Measurements from ENCODE around the gene MOXD1. TPM values are rescaled to one million over a fixed set of nuclear protein-coding genes. Genes with fewer than 3 reads are reported as not detected.

The MOXD1 gene
- not detected for total RNA-seq

- Mint-ChIP-seq H3K4me3 (peak within 1 kb of the TSS; percentile 63), H3K27ac (no peak within 1 kb of the TSS), H3K9me3 (peaks cover 1% of the 10 kb centered on the region), H3K27me3 (peaks cover 85% of the 10 kb centered on the region), H3K4me1 (peaks cover 20% of the 10 kb centered on the region), H3K36me3 (no peaks in the 10 kb centered on the region)
- DNase-seq = peak; percentile 29
These were observed at the start of gene MOXD1 for GRCh38 chr6:132400883-132401617. TSS of gene MOXD1 (minus strand) at chr6:132401475. CDS start at chr6:132401426, 49 bp downstream.

DNA sequence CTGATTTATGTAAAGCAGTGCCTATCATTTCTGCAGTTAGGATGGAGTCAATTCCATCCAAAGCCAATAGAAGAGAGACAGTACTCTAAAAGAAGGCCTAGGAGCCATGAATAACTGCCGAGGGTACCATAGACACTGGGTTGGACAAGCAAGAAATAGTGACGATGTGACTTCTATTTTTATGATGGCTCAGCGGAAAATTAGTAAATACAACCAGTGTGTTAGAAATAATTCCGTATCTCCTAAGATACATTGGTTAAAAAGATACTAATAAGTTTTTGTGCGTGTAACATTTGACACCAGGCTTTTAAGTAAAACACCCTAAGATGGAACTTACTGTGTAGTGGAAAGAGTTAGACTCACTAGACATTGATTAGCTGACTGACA, 45.6 kb upstream of the MOXD1 start:
- Mint-ChIP-seq H3K4me3 (no peak overlapping the region), H3K27ac (no peak overlapping the region)

DNA sequence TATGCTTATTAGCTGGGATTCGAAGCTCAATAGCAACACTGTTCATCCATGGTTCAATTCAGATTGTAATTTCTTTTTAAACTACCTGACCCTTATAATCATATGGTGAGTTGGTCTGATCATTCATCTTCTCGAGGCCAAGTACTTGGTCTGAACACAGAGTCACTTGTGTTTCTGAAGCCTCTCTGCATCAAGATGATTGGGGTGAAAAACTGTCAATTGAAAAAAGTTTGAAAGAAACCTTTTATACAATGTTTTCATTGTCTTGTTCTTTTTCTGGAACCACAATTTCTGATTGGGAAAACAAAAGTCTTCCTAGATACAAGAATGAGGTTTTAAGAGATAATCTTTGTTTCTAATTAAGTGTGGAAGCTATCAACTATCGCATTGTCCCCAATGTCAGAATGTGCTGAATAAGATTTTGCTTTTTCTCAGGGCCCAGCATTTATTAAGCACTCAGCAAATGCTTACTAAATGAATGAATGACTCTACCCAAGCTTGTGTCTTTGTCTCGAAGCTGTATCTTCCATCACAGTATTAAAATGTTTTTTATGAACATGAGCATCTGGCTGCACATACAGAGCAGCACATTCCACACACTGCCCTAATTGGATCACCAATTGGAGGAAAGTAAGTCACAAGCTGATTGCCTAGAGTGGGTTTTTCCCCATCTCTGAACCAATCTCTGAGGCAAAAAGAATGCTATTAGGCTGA, 45.0 kb upstream of the MOXD1 start:
- no peaks in the 10 kb centered on the region for H3K4me1 Mint-ChIP-seq
- H3K27ac Mint-ChIP-seq = no peak overlapping the region
- H3K27me3 Mint-ChIP-seq = no peaks in the 10 kb centered on the region
- no peak overlapping the region for H3K4me3 Mint-ChIP-seq
- peaks cover 9% of the 10 kb centered on the region for H3K36me3 Mint-ChIP-seq
- DNase-seq = no peak
- H3K9me3 Mint-ChIP-seq = peaks cover 6% of the 10 kb centered on the region

More for the DNA sequence above, 45.6 kb upstream of the MOXD1 start:
- Mint-ChIP-seq H3K9me3 (peaks cover 2% of the 10 kb centered on the region), H3K4me1 (no peaks in the 10 kb centered on the region), H3K36me3 (peaks cover 9% of the 10 kb centered on the region), H3K27me3 (no peaks in the 10 kb centered on the region)
- no peak for DNase-seq

DNA sequence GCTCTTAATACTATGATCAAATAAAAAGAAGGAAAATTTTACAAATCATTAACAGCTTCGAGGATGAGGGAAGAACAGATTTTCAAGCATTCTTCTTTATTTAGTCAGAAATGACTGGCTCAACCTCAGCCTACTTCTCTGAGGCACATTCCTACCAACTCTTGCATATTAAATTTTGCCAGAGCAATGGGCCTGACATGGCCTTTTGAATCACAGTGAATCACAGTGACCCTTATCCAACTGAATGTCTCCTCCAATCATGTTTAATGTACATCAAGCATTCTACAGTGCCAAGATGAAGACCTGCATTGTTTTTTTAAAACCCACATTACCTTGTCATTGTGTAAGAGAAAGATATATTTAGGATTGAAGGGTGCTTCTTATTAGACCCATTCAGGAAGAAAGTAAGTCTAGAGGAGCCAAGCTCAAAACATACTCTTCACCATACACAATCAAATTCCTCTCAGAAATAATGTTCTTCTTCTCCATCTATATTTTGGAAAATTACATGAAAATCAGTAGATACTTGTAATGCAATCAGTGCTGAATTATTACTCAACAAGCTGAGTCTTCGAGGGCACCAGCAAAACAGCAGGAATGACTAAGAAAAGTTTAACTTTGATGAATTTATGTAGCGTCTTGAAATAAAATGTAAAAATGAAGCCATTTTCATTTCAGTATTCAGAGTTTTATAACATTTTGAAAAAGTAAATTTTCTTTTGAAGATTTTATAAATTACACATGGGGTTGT, 44.1 kb upstream of the MOXD1 start:
- Mint-ChIP-seq H3K4me1 (no peaks in the 10 kb centered on the region), H3K27me3 (no peaks in the 10 kb centered on the region), H3K9me3 (peaks cover 8% of the 10 kb centered on the region), H3K4me3 (no peak overlapping the region), H3K36me3 (peaks cover 4% of the 10 kb centered on the region), H3K27ac (no peak overlapping the region)
- no peak for DNase-seq

- peaks cover 8% of the 10 kb centered on the region for H3K9me3 Mint-ChIP-seq
- H3K4me1 Mint-ChIP-seq = no peaks in the 10 kb centered on the region
- H3K4me3 Mint-ChIP-seq = no peak overlapping the region
- DNase-seq = no peak
- H3K27me3 Mint-ChIP-seq = no peaks in the 10 kb centered on the region
- no peak overlapping the region for H3K27ac Mint-ChIP-seq
- H3K36me3 Mint-ChIP-seq = no peaks in the 10 kb centered on the region
These were observed 41.9 kb upstream of the MOXD1 start for GRCh38 chr6:132443206-132443605.

DNA sequence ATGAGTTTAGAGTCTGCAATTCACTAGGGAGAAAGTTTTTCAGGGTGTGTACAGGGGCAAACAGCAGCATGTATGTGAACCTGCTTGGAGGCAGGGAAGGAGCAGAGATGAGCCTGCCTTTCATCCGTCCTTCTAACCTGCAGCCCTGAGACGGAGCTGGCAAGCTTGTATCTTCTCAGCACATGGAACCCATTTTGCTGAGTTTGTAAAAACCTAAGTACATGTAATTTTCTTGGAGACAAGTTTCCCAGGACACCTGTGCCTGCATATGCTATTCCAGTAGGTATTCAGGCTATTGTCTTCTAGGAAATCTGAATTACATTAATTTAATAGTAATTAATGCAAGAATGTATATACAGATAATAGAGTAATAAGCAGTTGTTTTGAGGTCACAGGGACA, 28.8 kb upstream of the MOXD1 start:
- no peaks in the 10 kb centered on the region for H3K4me1 Mint-ChIP-seq
- no peak overlapping the region for H3K4me3 Mint-ChIP-seq
- peaks cover 55% of the 10 kb centered on the region for H3K27me3 Mint-ChIP-seq
- H3K27ac Mint-ChIP-seq = no peak overlapping the region
- no peak for DNase-seq
- no peaks in the 10 kb centered on the region for H3K36me3 Mint-ChIP-seq
- H3K9me3 Mint-ChIP-seq = peaks cover 5% of the 10 kb centered on the region

DNA sequence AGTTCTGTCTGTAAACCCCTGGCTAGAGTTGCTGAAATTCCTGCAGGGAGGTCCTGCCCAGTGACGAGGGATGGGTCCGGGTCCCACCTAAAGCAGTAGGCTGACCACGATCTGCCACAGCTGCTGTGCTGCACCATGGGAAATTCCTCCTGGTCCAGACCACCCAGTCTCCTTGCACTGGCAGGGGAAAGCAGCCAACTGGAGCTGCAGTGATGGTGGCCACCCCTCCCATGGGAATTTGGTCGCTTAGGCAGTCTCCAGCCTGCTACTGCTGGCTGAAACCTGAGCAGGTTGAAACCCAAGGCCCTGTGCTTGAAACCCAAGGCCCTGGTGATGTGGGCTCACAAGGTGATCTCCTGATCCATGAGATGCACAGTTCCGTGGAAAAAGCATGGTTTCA, 23.9 kb upstream of the MOXD1 start:
- Mint-ChIP-seq H3K27ac (no peak overlapping the region), H3K4me1 (no peaks in the 10 kb centered on the region), H3K27me3 (peaks cover 42% of the 10 kb centered on the region), H3K4me3 (no peak overlapping the region), H3K9me3 (peaks cover 25% of the 10 kb centered on the region), H3K36me3 (no peaks in the 10 kb centered on the region)
- DNase-seq = no peak

- DNase-seq = no peak
- Mint-ChIP-seq H3K4me3 (no peak overlapping the region), H3K36me3 (no peaks in the 10 kb centered on the region), H3K9me3 (peaks cover 25% of the 10 kb centered on the region), H3K27ac (no peak overlapping the region), H3K27me3 (peaks cover 33% of the 10 kb centered on the region), H3K4me1 (no peaks in the 10 kb centered on the region)
These were observed 22.6 kb upstream of the MOXD1 start for GRCh38 chr6:132423839-132424238.

- Mint-ChIP-seq H3K4me1 (no peaks in the 10 kb centered on the region), H3K9me3 (peaks cover 24% of the 10 kb centered on the region), H3K27ac (no peak overlapping the region), H3K27me3 (peaks cover 30% of the 10 kb centered on the region), H3K4me3 (no peak overlapping the region), H3K36me3 (no peaks in the 10 kb centered on the region)
- no peak for DNase-seq
These were observed 17.1 kb upstream of the MOXD1 start for GRCh38 chr6:132418235-132418965.

DNA sequence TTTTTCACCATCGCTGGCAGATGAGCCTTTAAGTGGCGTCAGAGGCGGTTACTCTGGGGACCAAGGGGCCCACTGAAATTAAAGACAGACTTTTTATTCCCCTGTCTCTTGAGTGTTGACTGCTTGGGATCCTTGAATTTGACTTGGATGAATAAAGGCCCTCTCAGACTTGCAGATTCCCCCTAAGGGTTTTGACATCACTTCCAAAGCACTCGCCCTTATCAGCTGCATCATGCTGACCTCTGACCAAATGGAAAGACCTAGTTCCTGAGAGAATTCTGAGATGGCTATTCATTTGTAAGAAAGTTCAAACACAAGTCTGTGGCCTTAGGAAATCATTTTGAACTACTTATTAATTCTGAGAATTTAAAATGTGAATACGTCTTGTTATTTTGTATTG, 13.5 kb upstream of the MOXD1 start:
- no peak overlapping the region for H3K4me3 Mint-ChIP-seq
- DNase-seq = no peak
- H3K27me3 Mint-ChIP-seq = peaks cover 38% of the 10 kb centered on the region
- no peaks in the 10 kb centered on the region for H3K36me3 Mint-ChIP-seq
- H3K9me3 Mint-ChIP-seq = peaks cover 6% of the 10 kb centered on the region
- H3K4me1 Mint-ChIP-seq = no peaks in the 10 kb centered on the region
- H3K27ac Mint-ChIP-seq = no peak overlapping the region

GRCh38 chr6:132414322-132414721, 13.0 kb upstream of the MOXD1 start:
- Mint-ChIP-seq H3K4me1 (no peaks in the 10 kb centered on the region), H3K27ac (no peak overlapping the region), H3K36me3 (no peaks in the 10 kb centered on the region), H3K4me3 (no peak overlapping the region), H3K27me3 (peaks cover 39% of the 10 kb centered on the region), H3K9me3 (peaks cover 6% of the 10 kb centered on the region)
- DNase-seq = no peak

GRCh38 chr6:132413499-132413802, 12.2 kb upstream of the MOXD1 start:
- H3K4me3 Mint-ChIP-seq = no peak overlapping the region
- no peaks in the 10 kb centered on the region for H3K36me3 Mint-ChIP-seq
- DNase-seq = no peak
- H3K9me3 Mint-ChIP-seq = peaks cover 6% of the 10 kb centered on the region
- no peak overlapping the region for H3K27ac Mint-ChIP-seq
- no peaks in the 10 kb centered on the region for H3K4me1 Mint-ChIP-seq
- H3K27me3 Mint-ChIP-seq = peaks cover 46% of the 10 kb centered on the region

DNA sequence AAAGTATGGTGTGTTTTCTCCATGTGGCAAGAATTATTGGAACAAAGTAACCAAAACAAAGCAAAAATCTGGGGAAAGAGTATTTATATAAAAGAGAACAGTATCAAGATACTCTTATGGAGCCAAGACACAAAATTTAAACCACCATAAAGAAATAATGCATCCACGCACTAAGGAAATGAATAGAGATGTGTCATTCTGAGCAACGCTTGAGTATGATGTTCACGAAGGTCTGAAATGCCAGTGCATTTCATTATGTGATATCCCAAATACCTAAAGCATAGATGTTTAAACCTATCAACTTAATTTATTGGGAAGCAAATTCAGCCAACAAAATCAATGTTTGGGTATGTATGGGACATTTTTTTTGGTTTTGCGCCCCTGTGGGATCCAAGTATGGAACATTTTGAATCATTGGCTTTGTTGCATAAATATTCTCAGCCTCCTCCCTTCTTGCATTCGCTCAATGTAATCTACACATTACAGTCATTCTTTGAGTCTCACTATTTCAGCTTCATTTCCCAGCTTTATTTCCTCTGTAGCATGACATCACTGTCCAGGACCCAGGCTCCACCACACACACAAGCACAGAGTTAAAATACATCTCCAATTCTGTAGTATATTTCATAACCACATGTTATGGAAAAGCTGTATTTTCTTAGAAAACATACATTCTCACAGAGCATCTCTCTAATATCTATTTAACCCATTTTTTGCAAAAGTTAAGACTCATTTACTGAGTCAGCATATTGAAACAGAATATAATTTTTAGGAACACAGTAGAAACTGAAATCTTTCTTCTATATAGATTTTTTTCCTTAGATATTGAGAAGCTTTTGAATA, 11.6 kb upstream of the MOXD1 start:
- Mint-ChIP-seq H3K27ac (no peak overlapping the region), H3K27me3 (peaks cover 50% of the 10 kb centered on the region), H3K36me3 (no peaks in the 10 kb centered on the region), H3K9me3 (peaks cover 6% of the 10 kb centered on the region), H3K4me3 (no peak overlapping the region), H3K4me1 (no peaks in the 10 kb centered on the region)
- no peak for DNase-seq

- no peak for DNase-seq
- H3K4me1 Mint-ChIP-seq = no peaks in the 10 kb centered on the region
- no peak overlapping the region for H3K27ac Mint-ChIP-seq
- no peak overlapping the region for H3K4me3 Mint-ChIP-seq
- no peaks in the 10 kb centered on the region for H3K36me3 Mint-ChIP-seq
- no peaks in the 10 kb centered on the region for H3K9me3 Mint-ChIP-seq
- peaks cover 55% of the 10 kb centered on the region for H3K27me3 Mint-ChIP-seq
These were observed 10.0 kb upstream of the MOXD1 start for GRCh38 chr6:132411296-132411695.
